GM12865 (cell line): ENCODE measurements around the gene STXBP5.
A peak's percentile ranks its signal among the peaks of the same experiment; 100 is the strongest.

Experiments used
- DNase-seq: peaks from one replicate; pipeline ENCODE4 v3.0.0; 2010; ENCODE audit warnings: low read depth
- H3K4me3 ChIP-seq: 2 replicates; pipeline ENCODE4 v1.5.1; 2011; ENCODE audit warnings: mild to moderate bottlenecking, low read depth, low read length, control low read depth
- TF ChIP-seq, protein P1 (sequence below): IDR thresholded peaks from 2 replicates; pipeline ENCODE4 v1.5.1; 2011; ENCODE audit warnings: low read length, control low read depth, low read depth, inconsistent platforms; ENCODE audit not compliant: insufficient read depth; ENCODE audit errors: missing control alignments

Gene STXBP5

DNA sequence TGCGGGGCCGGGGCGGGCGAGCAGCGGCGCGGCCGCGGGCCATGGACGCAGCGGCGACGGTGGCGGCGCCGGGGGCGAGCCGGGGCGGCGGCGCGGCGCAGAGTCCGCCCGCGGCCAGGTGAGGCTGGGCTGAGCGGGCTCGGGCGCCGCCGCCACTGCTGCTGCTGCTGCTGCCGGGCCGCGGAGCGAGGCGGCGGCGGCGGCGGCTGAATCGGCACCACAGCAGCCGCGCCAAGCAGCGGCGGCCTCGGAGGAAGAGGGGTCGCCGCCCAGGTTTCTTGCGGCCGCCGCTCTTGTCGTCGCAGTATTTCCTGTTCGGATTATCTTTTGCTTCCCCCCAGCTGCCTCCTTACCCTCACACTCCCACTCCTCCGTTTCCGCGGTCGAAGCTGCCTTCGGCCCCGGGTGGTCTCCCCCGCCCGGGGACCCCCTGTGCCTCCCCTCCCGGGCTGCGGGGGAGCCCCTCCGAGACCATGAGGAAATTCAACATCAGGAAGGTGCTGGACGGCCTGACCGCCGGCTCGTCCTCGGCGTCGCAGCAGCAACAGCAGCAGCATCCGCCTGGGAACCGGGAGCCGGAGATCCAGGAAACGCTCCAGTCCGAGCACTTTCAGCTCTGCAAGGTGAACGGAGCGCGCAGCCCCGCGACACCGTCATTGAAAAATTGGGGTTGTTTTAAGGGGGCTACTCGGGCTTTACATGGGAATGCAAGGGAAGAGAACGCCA is at the start of gene STXBP5:
STXBP5 (plus strand) TSS at position 358 of the 726 bp plus-strand sequence; CDS start at position 474, 116 bp downstream.
- DNase-seq, result peak; percentile 63
- TF ChIP-seq, protein P1, sequence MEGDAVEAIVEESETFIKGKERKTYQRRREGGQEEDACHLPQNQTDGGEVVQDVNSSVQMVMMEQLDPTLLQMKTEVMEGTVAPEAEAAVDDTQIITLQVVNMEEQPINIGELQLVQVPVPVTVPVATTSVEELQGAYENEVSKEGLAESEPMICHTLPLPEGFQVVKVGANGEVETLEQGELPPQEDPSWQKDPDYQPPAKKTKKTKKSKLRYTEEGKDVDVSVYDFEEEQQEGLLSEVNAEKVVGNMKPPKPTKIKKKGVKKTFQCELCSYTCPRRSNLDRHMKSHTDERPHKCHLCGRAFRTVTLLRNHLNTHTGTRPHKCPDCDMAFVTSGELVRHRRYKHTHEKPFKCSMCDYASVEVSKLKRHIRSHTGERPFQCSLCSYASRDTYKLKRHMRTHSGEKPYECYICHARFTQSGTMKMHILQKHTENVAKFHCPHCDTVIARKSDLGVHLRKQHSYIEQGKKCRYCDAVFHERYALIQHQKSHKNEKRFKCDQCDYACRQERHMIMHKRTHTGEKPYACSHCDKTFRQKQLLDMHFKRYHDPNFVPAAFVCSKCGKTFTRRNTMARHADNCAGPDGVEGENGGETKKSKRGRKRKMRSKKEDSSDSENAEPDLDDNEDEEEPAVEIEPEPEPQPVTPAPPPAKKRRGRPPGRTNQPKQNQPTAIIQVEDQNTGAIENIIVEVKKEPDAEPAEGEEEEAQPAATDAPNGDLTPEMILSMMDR, result no peak
- H3K4me3 ChIP-seq, result peak within 1 kb of the TSS; percentile 99

GRCh38 chr6:147154454-147154853 is 49.8 kb upstream of the STXBP5 start:
- no peak for DNase-seq

GRCh38 chr6:147156218-147156617 is 48.0 kb upstream of the STXBP5 start:
- H3K4me3 ChIP-seq, result no peak overlapping the region
- DNase-seq, result no peak
- TF ChIP-seq, protein P1, result no peak

More at GRCh38 chr6:147154454-147154853, 49.8 kb upstream of the STXBP5 start:
- TF ChIP-seq, protein P1, result no peak
- no peak overlapping the region for H3K4me3 ChIP-seq

GRCh38 chr6:147156799-147157382 is 47.3 kb upstream of the STXBP5 start:
- TF ChIP-seq, protein P1, result no peak

GRCh38 chr6:147157930-147158329 is 46.3 kb upstream of the STXBP5 start:
- H3K4me3 ChIP-seq, result no peak overlapping the region
- no peak for DNase-seq
- TF ChIP-seq, protein P1, result no peak

More at GRCh38 chr6:147156799-147157382, 47.3 kb upstream of the STXBP5 start:
- no peak overlapping the region for H3K4me3 ChIP-seq
- no peak for DNase-seq

DNA sequence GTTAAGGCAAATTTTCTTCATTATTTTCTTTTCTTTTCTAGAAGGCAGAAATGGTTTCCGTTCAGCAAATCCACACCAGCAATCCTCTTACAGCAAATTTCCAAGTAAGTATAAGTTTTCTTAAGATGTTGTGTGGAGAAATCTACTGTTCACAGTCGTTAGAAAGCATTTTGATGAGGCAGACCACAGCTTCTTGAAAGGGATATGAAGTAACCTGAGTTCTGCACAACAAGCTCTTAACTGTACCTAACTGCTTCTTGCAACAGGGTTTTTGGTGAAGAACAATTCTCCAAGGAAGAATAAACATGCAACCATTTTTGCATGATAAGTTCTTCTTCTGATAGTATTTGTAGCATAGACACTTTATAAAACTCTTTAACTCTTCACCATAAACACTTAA is 45.3 kb upstream of the STXBP5 start:
- TF ChIP-seq, protein P1, result no peak
- no peak for DNase-seq
- H3K4me3 ChIP-seq, result no peak overlapping the region
